HFFc6 (cell line): ENCODE data around the gene SCN5A. TPM values are rescaled to one million over a fixed set of nuclear protein-coding genes. Genes with fewer than 3 reads are reported as not detected.

Experiments
- DNase-seq: peaks from one replicate; pipeline ENCODE4 v3.0.0-alpha.2; 2018
- H3K27ac Mint-ChIP-seq: 2 replicates; pipeline ENCODE4 v1.8.0; 2020; ENCODE audit warnings: mild to moderate bottlenecking, mixed read lengths
- H3K27me3 Mint-ChIP-seq: 2 replicates; pipeline ENCODE4 v1.8.0; 2021; ENCODE audit warnings: mild to moderate bottlenecking, moderate library complexity, mixed read lengths; ENCODE audit not compliant: insufficient read depth
- H3K36me3 Mint-ChIP-seq: 2 replicates; pipeline ENCODE4 v1.8.0; 2021; ENCODE audit warnings: low read depth, mixed read lengths
- H3K4me1 Mint-ChIP-seq: 2 replicates; pipeline ENCODE4 v1.8.0; 2020; ENCODE audit warnings: low read depth, mixed read lengths
- H3K4me3 Mint-ChIP-seq: 2 replicates; pipeline ENCODE4 v1.8.0; 2020; ENCODE audit warnings: mild to moderate bottlenecking, moderate library complexity, mixed read lengths
- H3K9me3 Mint-ChIP-seq: 2 replicates; pipeline ENCODE4 v1.8.0; 2020; ENCODE audit warnings: mild to moderate bottlenecking, mixed read lengths
- CTCF ChIP-seq: fragments of 200-600 bp; sonication (generic); IDR thresholded peaks from 2 replicates; pipeline ENCODE4 v1.5.0; 2021; ENCODE audit warnings: antibody characterized with exemption, mild to moderate bottlenecking
- total RNA-seq, 6 experiments: library from RNA; stranded (reverse); fragmentation: NEBNext Ultra II Directional; extraction: Animal tissue kit (Norgen Biotek cat#: 25700); gene quantifications; 2 replicates in 1 of 6; 3 replicates in 5 of 6; pipeline ENCODE4 v1.2.3, GENCODE V29; 2021

The SCN5A gene
- total RNA-seq, 6 experiments from 2014 or later: 0.05 to 0.46 (median 0.28) TPM; not detected in 3

DNA sequence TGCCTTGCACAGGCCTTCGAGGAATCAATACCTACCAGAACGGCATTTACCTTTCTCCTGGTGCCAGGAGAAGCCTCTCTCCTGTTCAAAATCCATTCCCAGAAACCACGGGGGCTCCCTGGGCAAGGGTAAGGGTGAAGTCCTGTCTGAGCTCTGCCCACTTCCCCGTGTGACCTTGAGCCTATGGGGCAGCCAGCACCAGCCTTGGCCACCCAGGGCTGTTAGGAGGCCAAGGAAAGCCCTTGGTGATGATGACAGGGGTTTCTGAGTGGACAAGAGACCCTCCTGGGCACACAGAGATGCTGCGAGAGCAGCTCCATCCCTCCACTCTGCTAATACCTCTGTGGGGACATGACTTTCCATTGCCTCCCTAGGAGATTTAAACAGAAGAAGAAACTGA lies 5.9 kb downstream of the SCN5A start:
- no peak for DNase-seq
- Mint-ChIP-seq H3K4me1 (no peaks in the 10 kb centered on the region), H3K27ac (no peak overlapping the region), H3K4me3 (no peak overlapping the region), H3K27me3 (peaks cover 17% of the 10 kb centered on the region), H3K36me3 (no peaks in the 10 kb centered on the region), H3K9me3 (no peaks in the 10 kb centered on the region)
- TF ChIP-seq CTCF: no peak

GRCh38 chr3:38643090-38643489 lies 6.4 kb downstream of the SCN5A start:
- no peak overlapping the region for H3K4me3 Mint-ChIP-seq

DNA sequence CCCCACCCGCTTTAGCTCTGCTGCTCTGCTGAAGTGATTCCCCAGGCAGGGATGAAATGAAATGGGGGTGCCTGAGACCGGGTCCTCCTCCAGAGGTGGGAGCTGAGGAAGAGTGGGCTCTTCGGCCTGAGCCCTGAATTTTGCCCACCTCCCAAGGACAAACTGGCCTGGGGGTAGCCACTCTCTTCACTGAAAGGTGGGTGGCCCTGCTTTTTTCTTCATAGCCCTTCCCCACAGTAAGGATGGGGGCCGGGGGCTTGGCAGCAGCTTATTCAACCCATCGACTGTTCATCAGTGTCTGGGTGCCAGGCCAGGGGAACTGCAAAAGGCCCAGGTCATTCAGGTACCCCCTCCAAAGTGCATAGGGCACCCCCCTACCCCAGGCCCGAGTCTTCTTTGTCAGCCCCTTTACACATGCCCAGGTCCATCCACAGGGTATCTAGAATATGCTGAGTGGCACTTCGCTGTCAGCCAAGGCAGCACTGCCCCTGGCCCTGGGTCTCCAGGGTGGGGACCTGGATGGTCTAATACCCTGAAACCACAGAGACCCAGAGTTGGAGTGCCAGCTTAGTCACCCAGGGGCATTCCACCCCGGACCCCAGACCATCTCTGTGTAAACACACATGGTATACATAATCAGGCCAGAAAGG lies 7.9 kb downstream of the SCN5A start:
- DNase-seq: no peak
- peaks cover 30% of the 10 kb centered on the region for H3K27me3 Mint-ChIP-seq
- no peak for TF ChIP-seq CTCF
- no peaks in the 10 kb centered on the region for H3K9me3 Mint-ChIP-seq
- H3K4me3 Mint-ChIP-seq: no peak overlapping the region
- H3K4me1 Mint-ChIP-seq: no peaks in the 10 kb centered on the region
- no peak overlapping the region for H3K27ac Mint-ChIP-seq
- H3K36me3 Mint-ChIP-seq: no peaks in the 10 kb centered on the region

More at GRCh38 chr3:38643090-38643489, 6.4 kb downstream of the SCN5A start:
- TF ChIP-seq CTCF: no peak
- Mint-ChIP-seq H3K27ac (no peak overlapping the region), H3K9me3 (no peaks in the 10 kb centered on the region), H3K27me3 (peaks cover 20% of the 10 kb centered on the region), H3K4me1 (no peaks in the 10 kb centered on the region), H3K36me3 (no peaks in the 10 kb centered on the region)
- DNase-seq: no peak

DNA sequence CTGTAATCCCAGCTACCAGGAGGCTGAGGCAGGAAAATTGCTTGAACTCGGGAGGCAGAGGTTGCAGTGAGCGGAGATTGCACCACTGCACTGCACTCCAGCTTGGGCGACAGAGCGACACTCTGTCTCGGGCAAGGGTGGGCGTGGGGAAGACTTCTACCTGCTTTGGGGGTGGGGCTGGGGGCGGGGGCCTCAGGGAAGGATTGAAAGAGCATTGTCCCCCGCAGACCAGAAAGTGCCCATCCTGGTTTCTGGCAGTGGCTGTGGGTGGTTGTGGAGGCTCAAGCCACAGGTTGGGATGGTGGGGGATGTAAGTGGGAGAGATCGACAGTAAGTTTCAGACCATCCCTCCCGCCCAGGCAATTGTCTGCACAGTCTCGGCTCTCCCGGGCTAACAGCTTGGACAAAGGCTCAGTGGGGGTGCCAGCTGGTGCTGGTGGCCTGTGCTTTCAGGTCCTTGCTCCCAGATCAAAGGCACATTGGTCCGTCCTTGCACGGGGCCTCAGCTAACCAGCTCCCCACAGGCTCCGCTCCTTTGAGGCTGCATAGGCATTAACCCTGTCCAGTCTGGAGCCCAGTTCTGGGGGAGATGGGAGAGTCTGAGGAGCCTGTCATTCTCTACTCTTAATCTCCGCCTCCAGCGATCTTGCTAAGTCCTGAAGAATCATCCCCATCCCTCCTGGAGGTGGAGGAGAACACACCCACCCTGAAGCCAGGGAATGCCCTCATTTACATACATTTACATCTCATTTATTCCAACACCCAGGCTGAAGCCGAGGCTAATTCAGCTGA lies 8.6 kb downstream of the SCN5A start:
- no peak for DNase-seq
- H3K27me3 Mint-ChIP-seq: peaks cover 32% of the 10 kb centered on the region
- H3K4me3 Mint-ChIP-seq: no peak overlapping the region

GRCh38 chr3:38638354-38638753 lies 11.1 kb downstream of the SCN5A start:
- no peak for TF ChIP-seq CTCF
- Mint-ChIP-seq H3K4me3 (no peak overlapping the region), H3K27ac (no peak overlapping the region), H3K27me3 (peaks cover 30% of the 10 kb centered on the region), H3K9me3 (no peaks in the 10 kb centered on the region), H3K4me1 (peaks cover 9% of the 10 kb centered on the region), H3K36me3 (no peaks in the 10 kb centered on the region)
- no peak for DNase-seq

More for the DNA sequence above, 8.6 kb downstream of the SCN5A start:
- Mint-ChIP-seq H3K9me3 (no peaks in the 10 kb centered on the region), H3K27ac (no peak overlapping the region), H3K36me3 (no peaks in the 10 kb centered on the region), H3K4me1 (no peaks in the 10 kb centered on the region)
- no peak for TF ChIP-seq CTCF
